ENCODE results near the gene PPY. TPM values are rescaled to one million over a fixed set of nuclear protein-coding genes. Genes with fewer than 3 reads are reported as not detected.
"Not testable (repeated sequence)": the region's sequence is repeated elsewhere in the genome, so short reads cannot be mapped to it uniquely, and the experiment has no call there.

Gene PPY
- total and polyA plus RNA-seq, 10 of the 15 experiments (the other 5 are each of a cell fraction or from before 2014, with no cell fraction given): 0.91 TPM; not detected in 9

DNA sequence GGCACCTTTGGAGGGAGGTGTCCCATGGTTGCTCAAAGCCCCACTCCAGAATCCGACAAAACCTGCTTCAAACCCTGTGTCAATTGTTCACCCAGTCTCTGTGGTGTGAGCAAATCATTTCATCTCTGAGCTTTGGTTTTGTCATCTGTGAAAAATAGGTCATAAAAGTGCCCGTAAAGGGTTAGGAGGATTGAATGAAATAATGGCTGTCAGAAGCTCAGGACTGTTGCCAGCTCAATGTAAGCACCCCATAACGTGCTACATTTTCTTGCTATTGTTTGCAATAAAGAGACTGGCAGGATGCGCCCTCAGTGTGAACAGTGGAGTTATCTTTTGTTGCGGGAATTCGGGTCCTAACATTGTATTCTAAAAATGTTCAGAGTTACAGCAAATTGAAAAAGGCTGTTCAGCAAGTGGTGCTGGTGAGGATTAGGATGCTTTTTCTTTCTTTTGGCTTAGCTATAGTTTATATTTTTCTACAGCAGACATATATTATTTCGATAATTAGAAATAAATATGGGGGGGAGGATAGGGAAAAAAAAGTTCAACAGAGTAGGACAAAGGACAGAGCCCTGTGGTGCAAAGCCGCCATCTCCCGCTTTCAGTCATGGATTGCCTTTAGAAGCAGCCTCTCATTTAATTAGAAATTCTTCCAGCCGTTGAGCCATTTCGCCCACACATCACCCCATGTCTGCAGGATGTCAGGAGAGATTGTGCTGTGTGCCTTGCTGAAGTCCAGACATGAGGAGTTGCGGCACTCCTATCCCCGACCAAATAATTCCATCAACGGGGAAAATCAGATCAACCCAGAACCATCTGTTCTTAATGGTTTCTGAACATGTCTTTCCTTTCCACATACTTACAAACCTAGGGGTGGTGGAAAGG lies 32.3 kb upstream of the PPY start:
- WGBS (ENCODE audit: insufficient coverage, insufficient replicate concordance, low lambda C conversion rate, missing lambda C conversion rate): 49% methylated on average over 14 of the region's 14 CpGs
- ATAC-seq: no peak
- POLR2A ChIA-PET: no interaction called here

DNA sequence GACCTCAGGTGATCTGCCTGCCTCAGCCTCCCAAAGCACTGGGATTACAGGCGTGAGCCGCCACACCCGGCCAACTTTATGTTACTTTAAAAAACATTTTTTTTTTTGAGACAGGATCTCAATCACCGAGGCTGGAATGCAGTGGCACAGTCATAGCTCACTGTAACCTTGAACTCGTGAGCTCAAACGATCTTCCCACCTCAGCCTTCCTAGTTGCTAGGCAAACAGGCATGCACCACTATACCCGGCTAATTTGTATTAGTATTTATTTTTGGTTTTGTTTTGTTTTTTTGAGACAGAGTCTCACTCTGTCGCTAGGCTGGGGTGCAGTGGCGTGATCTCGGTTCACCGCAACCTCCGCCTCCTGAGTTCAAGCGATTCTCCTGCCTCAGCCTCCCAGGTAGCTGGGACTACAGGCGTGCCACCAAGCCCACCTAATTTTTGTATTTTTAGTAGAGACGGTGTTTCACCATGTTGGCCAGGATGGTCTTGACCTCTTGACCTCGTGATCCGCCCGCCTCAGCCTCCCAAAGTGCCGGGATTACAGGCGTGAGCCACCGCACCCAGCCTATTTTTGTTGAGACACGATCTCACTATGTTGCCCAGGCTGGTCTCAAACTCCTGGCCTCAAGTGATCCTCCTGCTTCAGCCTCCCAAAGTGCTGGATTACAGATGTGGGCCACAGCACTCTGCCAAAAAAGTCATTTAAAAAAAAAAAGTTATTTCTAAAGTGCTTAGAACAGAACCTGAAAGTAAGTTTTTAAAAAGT lies 30.4 kb upstream of the PPY start:
- in situ Hi-C loops (cut with MboI); FAIRE-seq; H2AFZ ChIP-seq (ENCODE audit: control insufficient read depth, low read depth, low read length); DNase-seq (ENCODE audit: low read depth, low spot score); H3K4me1 ChIP-seq (ENCODE audit: control insufficient read depth, insufficient read depth, low read length); H3K27me3 ChIP-seq (replicated peaks in 1 of 2; ENCODE audit: control insufficient read depth in 2 of 2, insufficient read depth in 2 of 2, low read length in 1 of 2); H3K79me2 ChIP-seq (ENCODE audit: control insufficient read depth, insufficient read depth, low read length); H3K4me3 ChIP-seq; H3K9me3 ChIP-seq (replicated peaks; ENCODE audit: control insufficient read depth, insufficient read depth, low read length); ATAC-seq; BruUV-seq (replicated peaks); H4K20me1 ChIP-seq (ENCODE audit: control insufficient read depth, insufficient read depth); H3K4me2 ChIP-seq (ENCODE audit: control insufficient read depth, insufficient read depth); H3K9ac ChIP-seq (ENCODE audit: control insufficient read depth, insufficient read depth, low read length); H3K36me3 ChIP-seq (ENCODE audit: control insufficient read depth in 2 of 2, insufficient read depth in 2 of 2, low read length in 1 of 2); H3K27ac ChIP-seq (ENCODE audit: control insufficient read depth, insufficient read depth); POLR2A ChIA-PET; RAD21 ChIA-PET (ENCODE audit: unreplicated experiment); intact Hi-C loops (cut with micrococcal nuclease; ENCODE audit: unreplicated experiment): not testable (repeated sequence)
- CTCF ChIA-PET: interaction anchor here (0.6 to 2.1 kb wide), 2 partner anchors 21 to 29 kb away, joined by 3 to 7 read pairs; no protein-coding TSS in a partner anchor
- SMC1A ChIA-PET (ENCODE audit: uncharacterized antibody, unreplicated experiment): interaction anchor here (1.1 kb wide), 1 partner anchor 10 kb away, joined by 3 read pairs; no protein-coding TSS in a partner anchor
- 59% methylated on average over 22 of the region's 22 CpGs for WGBS (ENCODE audit: insufficient coverage, insufficient replicate concordance, low lambda C conversion rate, missing lambda C conversion rate)

More for the DNA sequence above, 32.3 kb upstream of the PPY start:
- no TSS peak for BruUV-seq (replicated peaks)
- Histone ChIP-seq H3K9ac (ENCODE audit: control insufficient read depth, insufficient read depth, low read length) (no peak overlapping the region), H3K4me3 (no peak overlapping the region), H3K4me1 (ENCODE audit: control insufficient read depth, insufficient read depth, low read length) (no peaks in the 10 kb centered on the region), H2AFZ (ENCODE audit: control insufficient read depth, low read depth, low read length) (no peak overlapping the region), H3K27ac (ENCODE audit: control insufficient read depth, insufficient read depth) (no peak overlapping the region), H3K27me3 (replicated peaks in 1 of 2; ENCODE audit: control insufficient read depth in 2 of 2, insufficient read depth in 2 of 2, low read length in 1 of 2) (peaks cover 0 to 2% of the 10 kb centered on the region in 2 experiments; a peak in 1 of 4 replicates), H3K36me3 (ENCODE audit: control insufficient read depth in 2 of 2, insufficient read depth in 2 of 2, low read length in 1 of 2) (no peaks in the 10 kb centered on the region), H4K20me1 (ENCODE audit: control insufficient read depth, insufficient read depth) (no peaks in the 10 kb centered on the region), H3K79me2 (ENCODE audit: control insufficient read depth, insufficient read depth, low read length) (no peaks in the 10 kb centered on the region), H3K9me3 (replicated peaks; ENCODE audit: control insufficient read depth, insufficient read depth, low read length) (no peaks in the 10 kb centered on the region), H3K4me2 (ENCODE audit: control insufficient read depth, insufficient read depth) (no peak overlapping the region)
- CTCF ChIA-PET: interaction anchor here (0.9 kb wide), 1 partner anchor 31 kb away, joined by 4 read pairs; no protein-coding TSS in a partner anchor
- in situ Hi-C loops (cut with MboI): no loop called here
- intact Hi-C loops (cut with micrococcal nuclease; ENCODE audit: unreplicated experiment): no loop called here
- RAD21 ChIA-PET (ENCODE audit: unreplicated experiment): no interaction called here
- no peak for DNase-seq (ENCODE audit: low read depth, low spot score)
- no peak for TF ChIP-seq HDAC2 (IDR thresholded peaks at IDR 0.05)
- SMC1A ChIA-PET (ENCODE audit: uncharacterized antibody, unreplicated experiment): no interaction called here
- no peak for FAIRE-seq

DNA sequence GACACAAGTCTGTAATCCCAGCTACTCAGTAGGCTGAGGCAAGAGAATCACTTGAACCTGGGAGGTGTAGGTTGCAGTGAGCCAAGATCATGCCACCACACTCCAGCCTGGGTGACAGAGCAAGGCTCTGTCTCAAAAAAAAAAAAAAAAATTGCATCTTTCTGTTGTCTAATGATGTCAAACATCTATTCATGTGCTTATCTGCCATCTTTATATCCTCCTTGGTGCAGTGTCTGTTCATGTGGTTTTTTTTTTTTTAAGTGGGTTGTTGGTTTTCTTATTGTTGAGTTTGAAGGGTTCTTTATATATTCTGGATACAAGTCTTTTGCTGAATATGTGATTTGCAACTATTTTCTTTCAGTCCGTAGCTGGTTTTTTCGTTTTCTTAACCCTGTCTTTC lies 29.2 kb upstream of the PPY start:
- H3K9me3 ChIP-seq (replicated peaks; ENCODE audit: control insufficient read depth, insufficient read depth, low read length); POLR2A ChIA-PET; ATAC-seq; FAIRE-seq; H2AFZ ChIP-seq (ENCODE audit: control insufficient read depth, low read depth, low read length); H3K4me2 ChIP-seq (ENCODE audit: control insufficient read depth, insufficient read depth); H3K9ac ChIP-seq (ENCODE audit: control insufficient read depth, insufficient read depth, low read length); H3K27me3 ChIP-seq (replicated peaks in 1 of 2; ENCODE audit: control insufficient read depth in 2 of 2, insufficient read depth in 2 of 2, low read length in 1 of 2); H3K79me2 ChIP-seq (ENCODE audit: control insufficient read depth, insufficient read depth, low read length); H3K4me3 ChIP-seq; H3K36me3 ChIP-seq (ENCODE audit: control insufficient read depth in 2 of 2, insufficient read depth in 2 of 2, low read length in 1 of 2); H3K4me1 ChIP-seq (ENCODE audit: control insufficient read depth, insufficient read depth, low read length); H4K20me1 ChIP-seq (ENCODE audit: control insufficient read depth, insufficient read depth); DNase-seq (ENCODE audit: low read depth, low spot score); BruUV-seq (replicated peaks); intact Hi-C loops (cut with micrococcal nuclease; ENCODE audit: unreplicated experiment); H3K27ac ChIP-seq (ENCODE audit: control insufficient read depth, insufficient read depth); in situ Hi-C loops (cut with MboI); RAD21 ChIA-PET (ENCODE audit: unreplicated experiment): not testable (repeated sequence)
- SMC1A ChIA-PET (ENCODE audit: uncharacterized antibody, unreplicated experiment): interaction anchor here (1.1 kb wide), 1 partner anchor 11 kb away, joined by 3 read pairs; no protein-coding TSS in a partner anchor
- CTCF ChIA-PET: interaction anchor here (2.1 kb wide), 1 partner anchor 28 kb away, joined by 7 read pairs; no protein-coding TSS in a partner anchor
- 42% methylated on average over 2 of the region's 2 CpGs for WGBS (ENCODE audit: insufficient coverage, insufficient replicate concordance, low lambda C conversion rate, missing lambda C conversion rate)
